ENCODE results near the gene ANTKMT. TPM values are rescaled to one million over a fixed set of nuclear protein-coding genes. Genes with fewer than 3 reads are reported as not detected.

ANTKMT gene
- total RNA-seq, 2 donors from 2014 or later = 36.9 to 40.6 TPM

- Mint-ChIP-seq H3K27ac (peak overlapping the region; percentile 70), H3K4me1 (peaks cover 23% of the 10 kb centered on the region), H3K36me3 (ENCODE audit: low read depth) (peaks cover 19% of the 10 kb centered on the region), H3K9me3 (no peaks in the 10 kb centered on the region), H3K27me3 (ENCODE audit: insufficient read depth) (no peaks in the 10 kb centered on the region), H3K4me3 (peak overlapping the region; percentile 73)
- TF ChIP-seq CTCF (conservative IDR thresholded peaks at IDR 0.05) = no peak
- H3K9me3 ChIP-seq (ENCODE audit: control insufficient read depth, low read length) = no peaks in the 10 kb centered on the region
- peak overlapping the region; percentile 70 for H3K27ac ChIP-seq (ENCODE audit: low read depth, low read length)
- no peak overlapping the region for H3K9ac ChIP-seq (ENCODE audit: extremely low read depth, low read length, poor library complexity, severe bottlenecking)
- H3K36me3 ChIP-seq (ENCODE audit: control insufficient read depth, insufficient read depth, low read length) = peaks cover 27% of the 10 kb centered on the region
- no peaks in the 10 kb centered on the region for H3K27me3 ChIP-seq (ENCODE audit: control insufficient read depth, insufficient read depth, low read length, poor library complexity, severe bottlenecking)
- peak; percentile 90 for DNase-seq
- 37 to 59% methylated on average over 20 to 52 of the region's 52 CpGs for WGBS, 2 experiments (ENCODE audit: insufficient coverage in 1 of 2, insufficient read length in 1 of 2)
- H3K4me1 ChIP-seq (ENCODE audit: control insufficient read depth, insufficient read depth, low read length) = peaks cover 18% of the 10 kb centered on the region
- H3K4me3 ChIP-seq (ENCODE audit: low read length) = no peak overlapping the region
Measured at GRCh38 chr16:678858-679813, 41.8 kb upstream of the ANTKMT start.

GRCh38 chr16:679814-680624, 40.9 kb upstream of the ANTKMT start, which contains the start of gene STUB1:
Gene STUB1, plus strand, starts transcription at chr16:680410. Its CDS starts 116 bp downstream, at chr16:680526.
- peak; percentile 99 for DNase-seq
- peaks cover 19% of the 10 kb centered on the region for H3K36me3 Mint-ChIP-seq (ENCODE audit: low read depth)

More at GRCh38 chr16:679814-680624, 40.9 kb upstream of the ANTKMT start, which contains the start of gene STUB1:
- H3K4me3 Mint-ChIP-seq = peak within 1 kb of the TSS; percentile 73
- WGBS, 2 experiments (ENCODE audit: insufficient coverage in 1 of 2, insufficient read length in 1 of 2) = 0 to 1% methylated on average over 24 to 87 of the region's 91 CpGs
- no peaks in the 10 kb centered on the region for H3K9me3 ChIP-seq (ENCODE audit: control insufficient read depth, low read length)
- no peak for TF ChIP-seq CTCF (conservative IDR thresholded peaks at IDR 0.05)
- no peaks in the 10 kb centered on the region for H3K27me3 Mint-ChIP-seq (ENCODE audit: insufficient read depth)
- peaks cover 18% of the 10 kb centered on the region for H3K4me1 ChIP-seq (ENCODE audit: control insufficient read depth, insufficient read depth, low read length)
- H3K27me3 ChIP-seq (ENCODE audit: control insufficient read depth, insufficient read depth, low read length, poor library complexity, severe bottlenecking) = no peaks in the 10 kb centered on the region
- H3K36me3 ChIP-seq (ENCODE audit: control insufficient read depth, insufficient read depth, low read length) = peaks cover 24% of the 10 kb centered on the region
- H3K4me1 Mint-ChIP-seq = peaks cover 19% of the 10 kb centered on the region
- no peaks in the 10 kb centered on the region for H3K9me3 Mint-ChIP-seq
- peak within 1 kb of the TSS; percentile 91 for H3K27ac Mint-ChIP-seq
- peak within 1 kb of the TSS; percentile 91 for H3K4me3 ChIP-seq (ENCODE audit: low read length)
- H3K9ac ChIP-seq (ENCODE audit: extremely low read depth, low read length, poor library complexity, severe bottlenecking) = peak within 1 kb of the TSS; percentile 76
- H3K27ac ChIP-seq (ENCODE audit: low read depth, low read length) = peak within 1 kb of the TSS; percentile 70
